Mesendoderm (in vitro differentiated cells): ENCODE measurements around the gene PPP1R14B.

Experiments
- DNase-seq: peaks from one replicate; pipeline ENCODE4 v3.0.0; 2013
- H2AK5ac ChIP-seq: 2 replicates; pipeline ENCODE4 v1.6.1; 2013; ENCODE audit warnings: low read length, inconsistent platforms
- H2BK120ac ChIP-seq: 2 replicates; pipeline ENCODE4 v1.6.1; 2013; ENCODE audit warnings: low read depth, mild to moderate bottlenecking, low read length, moderate library complexity, mixed read lengths
- H2BK15ac ChIP-seq: replicated peaks from 2 replicates; pipeline ENCODE4 v1.6.1; 2013; ENCODE audit warnings: low read depth, mild to moderate bottlenecking, moderate library complexity
- H2BK5ac ChIP-seq: 2 replicates; pipeline ENCODE4 v1.6.1; 2013; ENCODE audit warnings: low read length, inconsistent platforms
- H3K18ac ChIP-seq: 2 replicates; pipeline ENCODE4 v1.6.1; 2013; ENCODE audit warnings: mild to moderate bottlenecking, low read length, mixed read lengths
- H3K23ac ChIP-seq: one replicate; pipeline ENCODE4 v1.6.1; 2013; ENCODE audit warnings: low read length
- H3K27ac ChIP-seq: 2 replicates; pipeline ENCODE4 v1.5.1; 2013; ENCODE audit warnings: low read depth, mild to moderate bottlenecking, inconsistent platforms, low read length, moderate library complexity
- H3K27me3 ChIP-seq: 2 replicates; pipeline ENCODE4 v1.6.1; 2013; ENCODE audit warnings: low read length, control low read depth, mild to moderate bottlenecking, inconsistent platforms; ENCODE audit not compliant: insufficient read depth, poor library complexity
- H3K36me3 ChIP-seq: 2 replicates; pipeline ENCODE4 v1.6.1; 2013; ENCODE audit warnings: low read length, inconsistent platforms; ENCODE audit not compliant: control insufficient read depth, insufficient read depth
- H3K4ac ChIP-seq: one replicate; pipeline ENCODE4 v1.6.1; 2013; ENCODE audit warnings: low read depth, mild to moderate bottlenecking, low read length, moderate library complexity
- H3K4me1 ChIP-seq: 2 replicates; pipeline ENCODE4 v1.6.1; 2013; ENCODE audit warnings: low read depth, low read length, inconsistent platforms; ENCODE audit not compliant: control insufficient read depth
- H3K4me2 ChIP-seq: 2 replicates; pipeline ENCODE4 v1.6.1; 2013; ENCODE audit warnings: low read length
- H3K4me3 ChIP-seq: 2 replicates; pipeline ENCODE4 v1.5.1; 2013; ENCODE audit warnings: mild to moderate bottlenecking, low read length
- H3K56ac ChIP-seq: one replicate; pipeline ENCODE4 v1.6.1; 2013; ENCODE audit warnings: low read length
- H3K79me1 ChIP-seq: 2 replicates; pipeline ENCODE4 v1.6.1; 2013; ENCODE audit warnings: low read length, inconsistent platforms
- H3K79me2 ChIP-seq: 2 replicates; pipeline ENCODE4 v1.6.1; 2013; ENCODE audit warnings: mild to moderate bottlenecking, low read length; ENCODE audit not compliant: control insufficient read depth, insufficient read depth
- H3K9ac ChIP-seq: 2 replicates; pipeline ENCODE4 v1.6.1; 2013; ENCODE audit warnings: low read length, inconsistent platforms
- H4K5ac ChIP-seq: one replicate; pipeline ENCODE4 v1.6.1; 2013; ENCODE audit warnings: low read length
- H4K8ac ChIP-seq: one replicate; pipeline ENCODE4 v1.6.1; 2013; ENCODE audit warnings: low read depth, mild to moderate bottlenecking, control low read depth, low read length, moderate library complexity
- WGBS: extraction: QIAGEN DNeasy Blood & Tissue Kit; methylation state at CpG from one replicate; pipeline ENCODE4 v1.1.7; 2013; ENCODE audit warnings: low lambda C conversion rate, missing lambda C conversion rate; ENCODE audit not compliant: insufficient coverage; ENCODE audit errors: extremely low coverage; 5-methylcytosine and 5-hydroxymethylcytosine counted together

PPP1R14B gene

DNA sequence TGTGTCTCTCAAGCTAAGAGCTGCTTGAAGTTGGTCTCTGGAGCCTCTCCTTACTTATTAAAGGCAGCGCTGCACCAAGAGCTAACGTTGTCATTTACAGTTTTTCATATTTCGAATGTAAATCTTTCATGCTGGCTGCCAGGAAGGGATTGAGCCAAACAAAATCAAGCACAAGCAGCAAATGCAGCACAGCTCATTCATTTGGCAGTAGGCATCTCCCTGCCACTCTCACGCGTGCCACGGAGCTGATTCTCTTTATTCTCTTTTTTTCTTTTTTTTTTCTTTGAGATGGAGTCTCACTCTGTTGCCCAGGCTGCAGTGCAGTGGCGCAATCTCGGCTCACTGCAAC is 13.8 kb downstream of the PPP1R14B start:
- H3K4me2 ChIP-seq: no peak overlapping the region
- no peaks in the 10 kb centered on the region for H3K27me3 ChIP-seq
- peaks cover 4% of the 10 kb centered on the region for H3K4me1 ChIP-seq
- no peak overlapping the region for H3K4ac ChIP-seq
- H4K8ac ChIP-seq: no peak overlapping the region
- no peak overlapping the region for H3K4me3 ChIP-seq
- H3K27ac ChIP-seq: no peak overlapping the region
- H4K5ac ChIP-seq: no peak overlapping the region
- H2BK120ac ChIP-seq: no peak overlapping the region
- H3K23ac ChIP-seq: no peak overlapping the region
- H3K56ac ChIP-seq: no peak overlapping the region
- WGBS: no CpG with 5 or more reads among the region's 8 CpGs
- DNase-seq: no peak
- H3K79me2 ChIP-seq: no peaks in the 10 kb centered on the region
- H3K18ac ChIP-seq: no peak overlapping the region
- no peak overlapping the region for H2AK5ac ChIP-seq
- no peaks in the 10 kb centered on the region for H3K36me3 ChIP-seq
- no peak overlapping the region for H2BK5ac ChIP-seq
- H3K79me1 ChIP-seq: no peaks in the 10 kb centered on the region
- no peak overlapping the region for H3K9ac ChIP-seq
- no peak overlapping the region for H2BK15ac ChIP-seq

DNA sequence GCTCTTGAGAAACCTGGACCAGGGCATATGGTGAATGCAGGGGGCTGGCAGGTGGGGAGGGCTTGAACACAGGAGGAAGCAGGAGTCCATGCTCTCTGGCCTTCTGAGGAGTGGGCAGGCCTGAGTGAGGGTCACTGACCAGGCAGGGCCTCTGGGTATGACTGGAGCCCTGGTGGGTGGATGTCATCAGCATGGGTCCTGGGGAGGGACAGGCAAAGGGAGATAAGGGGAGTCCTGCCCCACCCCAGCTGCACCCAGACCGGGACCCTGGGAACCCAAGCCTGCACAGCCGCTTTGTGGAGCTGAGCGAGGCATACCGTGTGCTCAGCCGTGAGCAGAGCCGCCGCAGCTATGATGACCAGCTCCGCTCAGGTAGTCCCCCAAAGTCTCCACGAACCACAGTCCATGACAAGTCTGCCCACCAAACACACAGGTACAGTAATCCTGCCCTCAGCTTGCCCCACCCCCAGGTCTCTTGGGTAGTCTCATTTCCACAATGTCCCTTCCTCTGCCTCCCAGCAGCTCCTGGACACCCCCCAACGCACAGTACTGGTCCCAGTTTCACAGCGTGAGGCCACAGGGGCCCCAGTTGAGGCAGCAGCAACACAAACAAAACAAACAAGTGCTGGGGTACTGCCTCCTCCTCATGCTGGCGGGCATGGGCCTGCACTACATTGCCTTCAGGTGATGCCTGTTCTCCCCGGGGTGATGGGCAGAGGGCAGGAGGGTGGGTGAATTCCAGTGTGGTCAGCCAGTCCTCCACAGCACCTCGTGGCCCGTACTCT is 14.4 kb downstream of the PPP1R14B start:
- H3K18ac ChIP-seq: no peak overlapping the region
- no peak overlapping the region for H2BK5ac ChIP-seq
- H3K4me3 ChIP-seq: no peak overlapping the region
- no peak for DNase-seq
- H3K4me1 ChIP-seq: peaks cover 4% of the 10 kb centered on the region
- H3K4me2 ChIP-seq: no peak overlapping the region
- H4K8ac ChIP-seq: no peak overlapping the region
- H3K27me3 ChIP-seq: no peaks in the 10 kb centered on the region
- peak overlapping the region; percentile 34 for H3K56ac ChIP-seq
- no peak overlapping the region for H4K5ac ChIP-seq
- no peak overlapping the region for H3K23ac ChIP-seq
- WGBS: no CpG with 5 or more reads among the region's 15 CpGs
- no peak overlapping the region for H2BK15ac ChIP-seq
- H3K36me3 ChIP-seq: no peaks in the 10 kb centered on the region
- H2AK5ac ChIP-seq: no peak overlapping the region
- H3K79me1 ChIP-seq: peaks cover 2% of the 10 kb centered on the region
- H3K27ac ChIP-seq: no peak overlapping the region
- no peak overlapping the region for H2BK120ac ChIP-seq
- no peak overlapping the region for H3K9ac ChIP-seq
- no peaks in the 10 kb centered on the region for H3K79me2 ChIP-seq
- no peak overlapping the region for H3K4ac ChIP-seq

DNA sequence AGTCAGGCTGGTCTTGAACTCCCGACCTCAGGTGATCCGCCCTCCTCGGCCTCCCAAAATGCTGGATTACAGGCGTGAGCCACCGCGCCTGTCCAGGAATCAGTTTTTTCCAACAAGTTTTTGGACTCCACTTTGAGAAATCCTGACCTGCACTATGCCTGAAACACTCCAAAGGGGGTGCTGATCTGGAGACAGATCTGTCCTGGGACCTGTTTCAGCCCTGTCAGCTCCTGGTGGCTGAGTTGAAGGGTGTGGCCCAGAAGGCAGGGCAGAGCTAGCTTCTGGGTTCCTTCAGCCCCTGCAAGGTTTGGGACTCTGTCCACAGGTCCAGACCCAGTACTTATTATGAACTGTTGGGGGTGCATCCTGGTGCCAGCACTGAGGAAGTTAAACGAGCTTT is 15.2 kb downstream of the PPP1R14B start:
- H4K5ac ChIP-seq: no peak overlapping the region
- no peak overlapping the region for H3K4me3 ChIP-seq
- H2AK5ac ChIP-seq: no peak overlapping the region
- H3K23ac ChIP-seq: no peak overlapping the region
- no peak overlapping the region for H3K18ac ChIP-seq
- H2BK15ac ChIP-seq: no peak overlapping the region
- H4K8ac ChIP-seq: no peak overlapping the region
- H3K27ac ChIP-seq: no peak overlapping the region
- no CpG with 5 or more reads among the region's 7 CpGs for WGBS
- DNase-seq: no peak
- H3K4me1 ChIP-seq: peaks cover 6% of the 10 kb centered on the region
- no peak overlapping the region for H3K9ac ChIP-seq
- no peaks in the 10 kb centered on the region for H3K27me3 ChIP-seq
- no peak overlapping the region for H3K4ac ChIP-seq
- H2BK5ac ChIP-seq: no peak overlapping the region
- H3K79me2 ChIP-seq: no peaks in the 10 kb centered on the region
- H3K36me3 ChIP-seq: no peaks in the 10 kb centered on the region
- H3K79me1 ChIP-seq: peaks cover 4% of the 10 kb centered on the region
- H3K4me2 ChIP-seq: no peak overlapping the region
- no peak overlapping the region for H3K56ac ChIP-seq
- no peak overlapping the region for H2BK120ac ChIP-seq

DNA sequence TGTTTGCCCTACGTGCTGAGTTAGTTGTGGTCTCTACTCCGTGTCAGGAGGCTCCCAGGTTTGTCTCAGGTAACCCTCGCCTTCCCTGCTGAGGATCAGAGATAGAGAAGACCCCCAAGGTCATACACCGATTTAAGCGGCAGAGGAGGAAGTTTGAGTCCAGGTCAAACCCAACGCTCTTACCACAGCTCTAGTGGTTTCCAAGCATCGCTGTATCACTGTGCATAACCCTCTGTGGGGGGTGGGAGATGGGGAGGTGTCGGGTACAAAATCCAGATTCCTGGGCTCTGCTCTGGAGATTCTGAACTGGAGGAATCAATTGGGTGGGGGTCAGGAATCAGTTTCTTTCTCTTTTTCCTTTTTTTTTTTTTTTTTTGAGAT is 15.8 kb downstream of the PPP1R14B start:
- H2BK120ac ChIP-seq: no peak overlapping the region
- no peaks in the 10 kb centered on the region for H3K27me3 ChIP-seq
- peak overlapping the region; percentile 44 for H3K27ac ChIP-seq
- peak overlapping the region; percentile 93 for H3K56ac ChIP-seq
- peak overlapping the region; percentile 70 for H3K18ac ChIP-seq
- no peak overlapping the region for H3K23ac ChIP-seq
- H2BK15ac ChIP-seq: no peak overlapping the region
- H2AK5ac ChIP-seq: no peak overlapping the region
- no peaks in the 10 kb centered on the region for H3K79me2 ChIP-seq
- H3K36me3 ChIP-seq: no peaks in the 10 kb centered on the region
- peak overlapping the region; percentile 96 for H3K4me2 ChIP-seq
- peaks cover 4% of the 10 kb centered on the region for H3K79me1 ChIP-seq
- no CpG with 5 or more reads among the region's 8 CpGs for WGBS
- H3K4me1 ChIP-seq: peaks cover 6% of the 10 kb centered on the region
- peak overlapping the region; percentile 79 for H3K4me3 ChIP-seq
- H3K9ac ChIP-seq: peak overlapping the region; percentile 91
- no peak overlapping the region for H4K8ac ChIP-seq
- no peak overlapping the region for H3K4ac ChIP-seq
- H2BK5ac ChIP-seq: no peak overlapping the region
- H4K5ac ChIP-seq: no peak overlapping the region
- no peak for DNase-seq

DNA sequence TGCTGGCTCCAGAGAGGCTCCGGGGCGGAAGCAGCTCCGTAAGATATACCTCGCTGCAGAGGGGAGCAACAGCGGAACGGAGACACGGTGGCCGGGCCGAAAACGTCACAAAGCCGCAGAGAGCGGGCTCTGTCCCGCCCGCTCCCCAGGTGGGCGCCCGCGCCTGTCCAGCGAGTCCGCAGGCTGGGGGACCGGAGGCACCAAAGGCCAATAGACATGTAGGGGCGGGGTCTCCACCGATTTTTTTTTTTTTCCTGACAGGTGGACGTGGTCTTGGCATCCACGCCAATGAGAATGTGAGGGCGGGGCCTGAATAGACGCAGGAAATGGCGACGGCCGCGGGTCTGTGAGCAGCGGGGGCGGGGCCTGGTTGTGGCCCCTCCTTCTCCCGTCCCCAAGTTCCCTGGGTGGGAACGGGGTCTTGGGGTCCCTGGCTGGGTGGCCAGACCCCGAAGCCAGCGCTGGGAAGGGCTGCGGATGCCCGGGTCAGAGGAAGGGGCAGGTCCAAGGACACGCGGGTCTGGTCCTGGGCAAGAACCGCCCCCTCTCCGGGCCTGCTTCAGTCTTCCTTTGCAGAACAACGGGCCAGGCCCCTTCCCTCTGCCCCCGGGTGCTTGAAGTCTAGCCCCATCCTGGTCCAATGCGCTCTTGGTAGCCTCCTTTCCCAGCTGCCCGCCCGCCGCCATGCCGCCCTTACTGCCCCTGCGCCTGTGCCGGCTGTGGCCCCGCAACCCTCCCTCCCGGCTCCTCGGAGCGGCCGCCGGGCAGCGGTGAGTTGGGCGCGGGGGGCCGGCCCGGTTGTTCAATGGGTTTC is 16.4 kb downstream of the PPP1R14B start, which contains the start of gene DNAJC4:
TSS of gene DNAJC4 (plus strand) at position 378 of the 814 bp plus-strand sequence. CDS start at position 685, 307 bp downstream.
- Histone ChIP-seq H2BK120ac (no peak within 1 kb of the TSS), H3K27me3 (no peaks in the 10 kb centered on the region), H4K8ac (no peak within 1 kb of the TSS), H4K5ac (no peak within 1 kb of the TSS), H3K56ac (peak within 1 kb of the TSS; percentile 93), H3K23ac (no peak within 1 kb of the TSS), H3K27ac (peak within 1 kb of the TSS; percentile 44), H3K4me1 (peaks cover 6% of the 10 kb centered on the region), H3K4me3 (peak within 1 kb of the TSS; percentile 79), H3K18ac (peak within 1 kb of the TSS; percentile 70), H3K79me2 (no peaks in the 10 kb centered on the region), H2BK5ac (peak within 1 kb of the TSS; percentile 67), H3K36me3 (no peaks in the 10 kb centered on the region), H3K4ac (no peak within 1 kb of the TSS), H3K9ac (peak within 1 kb of the TSS; percentile 91), H3K4me2 (peak within 1 kb of the TSS; percentile 96), H3K79me1 (peaks cover 4% of the 10 kb centered on the region), H2AK5ac (no peak within 1 kb of the TSS), H2BK15ac (no peak within 1 kb of the TSS)
- no CpG with 5 or more reads among the region's 62 CpGs for WGBS
- peak; percentile 97 for DNase-seq
